MCF 10A (cell line): ENCODE results near the gene SPINK13. TPM values are rescaled to one million over a fixed set of nuclear protein-coding genes. Genes with fewer than 3 reads are reported as not detected.

Experiments
- BruUV-seq: library from RNA; stranded (reverse); fragments of 400-500 nt; replicated peaks from 2 replicates; lab custom pipeline; 2021; lab: Mats Ljungman, UMichigan
- CTCF ChIA-PET: fragments of 300-600 bp; sonication (Branson Sonifier 250); formaldehyde crosslinking; extraction: SDS; loops from one replicate; lab custom pipeline; 2021; ENCODE audit warnings: antibody characterized with exemption, inconsistent platforms; lab: Yijun Ruan, JAX
- POLR2A ChIA-PET: fragments of 300-600, 350-650 bp; sonication (Branson Sonifier 250); formaldehyde crosslinking; extraction: SDS; loops from one replicate; lab custom pipeline; 2020; ENCODE audit warnings: antibody characterized with exemption, inconsistent platforms; lab: Yijun Ruan, JAX
- DNase-seq: peaks from one replicate; pipeline ENCODE4 v3.0.0-alpha.2; 2018; ENCODE audit not compliant: unreplicated experiment
- H3K27ac Mint-ChIP-seq: one replicate; pipeline ENCODE4 v1.8.0; 2022; ENCODE audit warnings: mild to moderate bottlenecking, low read depth, mixed read lengths; ENCODE audit not compliant: unreplicated experiment
- H3K27me3 Mint-ChIP-seq: one replicate; pipeline ENCODE4 v1.8.0; 2022; ENCODE audit warnings: mixed read lengths; ENCODE audit not compliant: insufficient read depth, unreplicated experiment
- H3K36me3 Mint-ChIP-seq: one replicate; pipeline ENCODE4 v1.8.0; 2022; ENCODE audit warnings: mild to moderate bottlenecking, moderate library complexity, mixed read lengths; ENCODE audit not compliant: insufficient read depth, unreplicated experiment
- H3K4me1 Mint-ChIP-seq: one replicate; pipeline ENCODE4 v1.8.0; 2022; ENCODE audit warnings: mixed read lengths; ENCODE audit not compliant: insufficient read depth, unreplicated experiment
- H3K4me3 Mint-ChIP-seq: one replicate; pipeline ENCODE4 v1.8.0; 2022; ENCODE audit warnings: mild to moderate bottlenecking, moderate library complexity, mixed read lengths; ENCODE audit not compliant: unreplicated experiment
- H3K9me3 Mint-ChIP-seq: one replicate; pipeline ENCODE4 v1.8.0; 2022; ENCODE audit warnings: mixed read lengths; ENCODE audit not compliant: unreplicated experiment
- CTCF ChIP-seq: fragments of 200-600 bp; IDR thresholded peaks from one replicate; pipeline ENCODE4 v1.8.0; 2022; ENCODE audit warnings: antibody characterized with exemption, mild to moderate bottlenecking; ENCODE audit not compliant: unreplicated experiment
- intact Hi-C: fragments of 100-400 bp; cut with micrococcal nuclease; formaldehyde crosslinking; loops from 2 replicates; pipeline ENCODE4 v1.14.1; 2022
- total RNA-seq: library from RNA; stranded (reverse); gene quantifications from 2 replicates; pipeline ENCODE4 v1.2.3, GENCODE V29; 2022

The SPINK13 gene
- total RNA-seq, 1 experiment from 2014 or later = not detected

GRCh38 chr5:148333262-148333849 lies 64.8 kb downstream of the SPINK13 start:
- H3K4me1 Mint-ChIP-seq = peaks cover 8% of the 10 kb centered on the region
- no peak overlapping the region for H3K27ac Mint-ChIP-seq
- peaks cover 7% of the 10 kb centered on the region for H3K9me3 Mint-ChIP-seq
- no peaks in the 10 kb centered on the region for H3K27me3 Mint-ChIP-seq
- no TSS peak for BruUV-seq
- ChIA-PET CTCF (interaction anchor here (0.6 to 1.7 kb wide), 2 partner anchors 12 to 22 kb away, joined by 3 to 8 read pairs; no protein-coding TSS in a partner anchor), POLR2A (no interaction called here)
- no peaks in the 10 kb centered on the region for H3K36me3 Mint-ChIP-seq
- no peak for DNase-seq
- intact Hi-C loops = no loop called here
- no peak for TF ChIP-seq CTCF
- no peak overlapping the region for H3K4me3 Mint-ChIP-seq

- H3K36me3 Mint-ChIP-seq = no peaks in the 10 kb centered on the region
- no peak within 1 kb of the TSS for H3K4me3 Mint-ChIP-seq
- intact Hi-C loops = no loop called here
- no peak for DNase-seq
- no peaks in the 10 kb centered on the region for H3K27me3 Mint-ChIP-seq
- no peaks in the 10 kb centered on the region for H3K9me3 Mint-ChIP-seq
- BruUV-seq = no TSS peak
- no peak for TF ChIP-seq CTCF
- H3K4me1 Mint-ChIP-seq = peaks cover 8% of the 10 kb centered on the region
- peak within 1 kb of the TSS; percentile 74 for H3K27ac Mint-ChIP-seq
- ChIA-PET CTCF (interaction anchor here (0.6 to 1.5 kb wide), 5 partner anchors 11 to 684 kb away, joined by 3 to 7 read pairs (median 4); no protein-coding TSS in a partner anchor), POLR2A (no interaction called here)
These were observed 66.7 kb downstream of the SPINK13 start, which contains the start of gene SPINK9 for GRCh38 chr5:148335259-148335658. SPINK9 (plus strand) TSS chr5:148335559; CDS start chr5:148335614, 55 bp downstream.

Other genes with a start within 250 kb of the SPINK13 start
- gene SPINK5, start 204.8 kb upstream of the SPINK13 start, total RNA-seq = 0.96 and 3.1 TPM in 2 replicates
- gene SPINK14, start 100.2 kb upstream of the SPINK13 start, total RNA-seq = not detected in 2 replicates
- 0.56 and 1.9 TPM in 2 replicates for gene SPINK6, start 65.8 kb upstream of the SPINK13 start, total RNA-seq
- not detected in 2 replicates for gene MARCOL, start 30.3 kb upstream of the SPINK13 start, total RNA-seq
- gene SPINK7, start 43.6 kb downstream of the SPINK13 start, total RNA-seq = not detected in 2 replicates
- not detected in 2 replicates for gene SPINK9, start 66.8 kb downstream of the SPINK13 start, total RNA-seq
- gene FBXO38, start 115.2 kb downstream of the SPINK13 start, total RNA-seq = 54.4 and 76.1 TPM in 2 replicates